ENCODE measurements around the gene PTPRT. TPM values are rescaled to one million over a fixed set of nuclear protein-coding genes. Genes with fewer than 3 reads are reported as not detected.

Gene PTPRT
- total and polyA plus RNA-seq, 10 of the 15 experiments (the other 5 are each of a cell fraction or from before 2014, with no cell fraction given) = not detected

- no TSS peak for BruUV-seq (replicated peaks)
- SMC1A ChIA-PET (ENCODE audit: uncharacterized antibody, unreplicated experiment) = no interaction called here
- in situ Hi-C loops (cut with MboI) (no loop called here), intact Hi-C loops (cut with micrococcal nuclease; ENCODE audit: unreplicated experiment) (no loop called here)
- Histone ChIP-seq H3K9me3 (replicated peaks; ENCODE audit: control insufficient read depth, insufficient read depth, low read length) (no peaks in the 10 kb centered on the region), H3K27me3 (replicated peaks in 1 of 2; ENCODE audit: control insufficient read depth in 2 of 2, insufficient read depth in 2 of 2, low read length in 1 of 2) (no peaks in the 10 kb centered on the region), H3K79me2 (ENCODE audit: control insufficient read depth, insufficient read depth, low read length) (no peaks in the 10 kb centered on the region), H3K9ac (ENCODE audit: control insufficient read depth, insufficient read depth, low read length) (no peak overlapping the region), H4K20me1 (ENCODE audit: control insufficient read depth, insufficient read depth) (no peaks in the 10 kb centered on the region), H2AFZ (ENCODE audit: control insufficient read depth, low read depth, low read length) (no peak overlapping the region), H3K4me1 (ENCODE audit: control insufficient read depth, insufficient read depth, low read length) (no peaks in the 10 kb centered on the region), H3K27ac (ENCODE audit: control insufficient read depth, insufficient read depth) (no peak overlapping the region), H3K4me3 (no peak overlapping the region), H3K36me3 (ENCODE audit: control insufficient read depth in 2 of 2, insufficient read depth in 2 of 2, low read length in 1 of 2) (no peaks in the 10 kb centered on the region), H3K4me2 (ENCODE audit: control insufficient read depth, insufficient read depth) (no peak overlapping the region)
- RAD21 ChIA-PET (ENCODE audit: unreplicated experiment) = no interaction called here
- WGBS (ENCODE audit: insufficient coverage, insufficient replicate concordance, low lambda C conversion rate, missing lambda C conversion rate) = 5% methylated on average over 7 of the region's 7 CpGs
- CTCF ChIA-PET = no interaction called here
- POLR2A ChIA-PET = no interaction called here
- TF ChIP-seq HSF1 (IDR thresholded peaks at IDR 0.05; ENCODE audit: low read depth, low read length) (no peak), KDM1A (IDR thresholded peaks at IDR 0.05; ENCODE audit: borderline replicate concordance) (no peak), POLR2AphosphoS5 (IDR thresholded peaks at IDR 0.05; ENCODE audit: low read length) (no peak), ATF7 (IDR thresholded peaks at IDR 0.05; ENCODE audit: low read depth) (no peak), ETV6 (conservative IDR thresholded peaks at IDR 0.05 in 1 of 2, IDR thresholded peaks at IDR 0.05 in 1 of 2; ENCODE audit: borderline replicate concordance in 1 of 2, low read depth in 1 of 2) (no peak), EED (IDR thresholded peaks at IDR 0.05; ENCODE audit: low read depth) (no peak), TCF3 (IDR thresholded peaks at IDR 0.05; ENCODE audit: borderline replicate concordance, insufficient read depth, low read depth, low read length) (no peak), BCLAF1 (IDR thresholded peaks at IDR 0.05) (no peak), POLR2A (IDR thresholded peaks at IDR 0.05; ENCODE audit: low read depth, low read length) (no peak)
- FAIRE-seq = no peak
- no peak for ATAC-seq
- DNase-seq (ENCODE audit: low read depth, low spot score) = no peak
Measured at GRCh38 chr20:42118001-42118400, 1071.7 kb downstream of the PTPRT start.
